Stimulated activated CD8-positive, alpha-beta memory T cell treated with anti-CD3 and anti-CD28 coated beads, Interleukin-2, amount 100 ng/mL, for 1 hour (primary cell): Measurements from ENCODE around the gene MAD1L1.

Experiments
- DNase-seq, 2 donors: peaks; one replicate each; pipeline ENCODE4 v3.0.0-alpha.2; 2020; ENCODE audit warnings: low read depth in 2 of 2

Gene MAD1L1

DNA sequence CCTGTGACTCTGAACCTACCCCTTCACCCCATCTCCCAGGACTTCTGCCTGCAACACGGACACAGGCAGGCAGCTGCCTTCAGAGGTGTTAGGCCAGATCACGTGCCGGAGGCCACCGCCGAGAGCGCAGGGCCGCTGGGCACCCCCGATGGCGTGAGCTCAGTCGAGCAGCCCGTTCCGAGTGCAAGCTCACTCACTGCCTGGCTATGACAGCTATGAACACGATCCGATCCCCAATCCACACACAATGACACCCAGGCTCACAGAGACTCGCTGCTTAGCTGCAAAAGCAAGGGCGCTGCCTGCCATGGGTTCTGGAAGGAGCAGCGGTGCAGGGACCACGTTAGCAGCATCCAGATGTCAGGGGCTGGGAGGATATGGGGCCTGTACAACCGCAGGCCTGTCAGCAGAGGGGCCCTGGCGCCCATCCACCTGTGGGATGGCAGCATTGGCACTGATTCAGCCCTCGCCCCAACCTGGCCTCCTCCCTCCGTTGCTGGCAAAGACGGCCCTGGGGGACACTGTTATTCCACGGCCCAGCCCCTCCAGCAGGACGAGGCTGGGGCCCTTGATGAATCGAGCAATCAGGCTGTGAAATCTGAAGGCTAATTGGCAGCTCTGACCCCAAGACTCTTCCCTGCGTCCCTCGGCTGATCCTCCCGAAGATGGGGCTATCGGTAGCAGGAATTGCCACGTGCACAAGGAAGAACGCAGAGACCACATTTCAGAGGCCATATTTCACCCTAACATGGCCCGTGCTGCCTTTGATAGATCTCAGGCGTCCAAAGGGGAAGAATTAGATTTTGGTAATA, 332.6 kb downstream of the MAD1L1 start:
- no peak for DNase-seq

DNA sequence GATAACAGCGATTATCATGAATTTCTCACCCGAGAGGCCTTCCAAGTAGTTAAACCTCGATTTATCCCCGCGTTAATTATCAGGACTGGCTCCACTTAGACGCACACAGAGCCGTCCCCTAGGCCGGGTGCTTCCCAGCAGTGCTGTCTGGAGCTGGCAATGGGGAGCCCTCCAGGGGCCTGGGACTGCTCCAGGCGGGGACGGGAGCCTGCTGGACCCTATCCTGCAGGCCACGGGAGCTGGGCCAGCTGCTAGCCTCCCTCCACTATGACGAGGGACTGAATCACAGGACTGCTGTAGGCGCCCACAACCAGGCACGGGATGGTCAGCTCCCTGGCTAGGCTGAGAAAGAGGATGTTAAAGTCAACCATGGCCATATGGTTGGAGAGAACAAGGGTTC, 333.5 kb downstream of the MAD1L1 start:
- DNase-seq, result no peak

DNA sequence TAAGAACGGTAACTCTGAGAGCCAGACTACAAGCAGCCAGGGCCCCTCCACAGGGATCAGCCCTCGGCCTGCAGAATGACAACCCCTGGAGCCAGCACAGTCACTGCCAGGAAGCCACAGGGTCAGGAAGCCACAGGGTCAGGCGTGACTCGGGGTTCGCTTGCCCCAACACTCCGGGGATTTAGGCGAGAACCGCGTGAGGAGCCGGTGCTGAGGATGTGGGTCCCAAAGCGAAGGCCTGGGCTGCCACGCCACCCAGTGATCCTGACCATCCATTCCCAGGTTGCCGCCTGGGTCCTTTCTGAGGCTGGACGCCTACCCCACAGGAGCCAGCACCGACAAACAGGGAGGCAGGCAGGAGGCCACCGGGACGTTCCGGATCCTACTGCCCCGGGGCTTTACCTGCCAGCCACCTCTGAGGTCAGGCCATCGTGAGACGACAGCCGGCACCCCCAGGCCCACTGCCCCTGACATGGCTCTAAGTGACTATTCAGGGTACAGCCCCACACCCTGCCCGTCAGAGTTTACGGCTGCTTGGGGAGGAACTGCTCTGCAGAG, 334.0 kb downstream of the MAD1L1 start:
- no peak for DNase-seq

DNA sequence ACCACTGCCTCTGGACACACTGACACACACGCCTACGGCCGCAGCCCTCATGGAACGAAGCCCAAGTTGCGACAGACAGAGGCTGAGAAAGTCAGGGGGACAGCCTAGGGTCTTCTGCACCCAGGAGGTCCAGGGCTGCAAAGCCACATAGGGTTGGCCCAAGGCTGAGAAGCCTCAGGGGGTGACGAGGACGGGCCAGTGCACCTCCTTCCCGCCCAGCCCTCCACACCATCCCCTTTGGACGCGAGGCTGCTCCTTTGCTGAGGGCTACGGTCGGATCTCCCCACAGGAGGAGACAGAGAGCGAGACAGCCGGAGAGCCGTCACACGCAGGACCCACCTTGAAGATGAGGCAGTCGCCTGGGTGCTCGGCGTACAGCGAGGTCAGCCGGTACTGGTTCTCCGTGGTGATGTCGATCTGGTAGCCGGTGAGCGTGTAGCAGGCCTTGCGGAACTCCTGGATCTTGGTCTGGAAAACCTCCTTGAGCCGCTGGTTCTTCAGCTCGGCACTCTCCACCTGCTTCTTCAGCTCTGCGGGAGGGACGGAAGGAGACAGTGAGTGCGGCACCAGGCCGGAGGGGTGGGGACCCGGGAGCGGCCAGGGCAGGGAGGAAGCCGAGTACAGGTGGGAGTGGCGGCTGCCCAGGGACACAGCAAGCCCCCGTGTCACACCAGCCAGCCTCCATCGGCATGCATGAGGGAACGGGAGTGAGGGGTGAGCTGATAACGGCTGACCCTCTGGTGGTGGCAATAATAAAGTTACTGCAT, 334.7 kb downstream of the MAD1L1 start:
- DNase-seq, result no peak

DNA sequence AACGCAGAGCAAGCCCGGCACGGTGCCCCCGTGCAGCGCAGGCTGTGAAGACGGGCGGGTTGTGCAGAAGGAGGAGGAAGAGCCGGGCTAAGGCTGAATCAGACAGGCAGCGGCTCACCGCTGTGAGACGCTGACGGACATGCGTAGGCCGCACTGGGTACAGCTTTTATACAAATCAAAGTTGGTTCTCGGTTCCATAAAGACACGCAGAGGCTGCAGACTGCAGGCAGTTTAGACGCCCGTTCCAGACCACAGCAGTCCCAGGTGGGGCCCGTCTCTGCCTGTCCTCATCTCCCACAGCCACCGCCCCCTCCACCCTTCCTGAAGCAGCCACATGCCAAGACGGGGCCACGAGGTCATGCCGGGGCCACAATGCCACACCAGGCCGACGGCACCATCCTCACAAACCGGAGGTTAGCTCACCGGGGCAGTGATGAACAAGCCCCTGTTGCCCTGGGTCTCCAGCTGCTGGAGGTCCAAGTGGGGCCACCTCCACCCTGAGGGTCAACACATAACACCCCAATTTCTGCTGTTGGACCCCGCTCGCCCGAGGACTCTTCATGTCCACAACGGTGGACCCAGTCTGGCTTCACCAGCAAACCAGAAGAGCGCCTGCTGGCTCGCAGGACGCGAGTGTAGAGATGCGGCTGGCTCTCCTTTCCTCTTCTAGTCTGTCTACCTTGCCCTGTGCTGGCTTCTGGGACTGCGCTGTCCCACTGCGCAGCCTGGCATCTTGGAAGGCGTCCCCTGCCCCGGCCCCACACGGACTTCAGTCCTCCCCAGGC, 335.5 kb downstream of the MAD1L1 start:
- no peak for DNase-seq

DNA sequence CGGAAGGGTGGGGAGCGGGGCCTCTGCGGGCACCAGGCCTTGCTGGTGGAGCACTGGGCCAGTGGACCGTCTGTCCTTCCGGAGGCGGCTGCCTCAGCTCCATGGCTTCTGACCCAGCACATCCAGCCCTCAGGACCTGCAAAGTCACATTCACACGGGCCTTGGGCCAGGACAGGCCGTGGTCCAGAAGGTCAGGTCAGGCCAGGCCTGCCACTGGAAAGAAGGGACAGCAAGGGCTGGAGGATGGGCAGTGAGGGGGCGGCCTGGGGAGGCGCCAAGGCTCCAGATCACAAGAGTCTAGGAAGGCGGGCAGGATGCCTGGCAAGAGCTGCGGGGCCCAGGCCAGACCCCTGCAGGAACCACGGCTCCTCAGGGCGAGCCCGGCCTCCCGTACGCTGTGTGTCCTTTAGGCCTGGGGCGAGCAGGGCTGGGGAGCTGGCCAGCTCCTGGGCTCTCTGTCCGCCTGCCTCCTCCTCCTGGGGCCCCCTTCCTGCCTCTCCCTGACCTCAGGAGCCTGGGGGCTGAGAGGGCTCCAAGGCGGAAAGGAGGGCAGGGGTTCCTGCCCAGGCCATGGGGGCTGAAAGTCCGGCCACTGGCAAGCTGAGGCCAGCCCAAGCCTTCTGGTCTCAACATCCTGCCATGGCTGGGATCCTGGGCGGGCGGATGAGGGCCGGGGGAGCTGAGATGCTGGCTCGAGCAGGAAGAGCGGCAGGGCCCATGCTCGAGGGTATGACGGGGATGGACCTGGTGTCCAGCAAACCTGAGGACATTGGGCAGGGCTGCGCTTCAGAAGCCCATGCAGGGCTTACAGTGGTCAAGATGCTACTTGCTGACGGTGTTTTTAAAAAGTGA, 336.9 kb downstream of the MAD1L1 start:
- DNase-seq, result no peak

DNA sequence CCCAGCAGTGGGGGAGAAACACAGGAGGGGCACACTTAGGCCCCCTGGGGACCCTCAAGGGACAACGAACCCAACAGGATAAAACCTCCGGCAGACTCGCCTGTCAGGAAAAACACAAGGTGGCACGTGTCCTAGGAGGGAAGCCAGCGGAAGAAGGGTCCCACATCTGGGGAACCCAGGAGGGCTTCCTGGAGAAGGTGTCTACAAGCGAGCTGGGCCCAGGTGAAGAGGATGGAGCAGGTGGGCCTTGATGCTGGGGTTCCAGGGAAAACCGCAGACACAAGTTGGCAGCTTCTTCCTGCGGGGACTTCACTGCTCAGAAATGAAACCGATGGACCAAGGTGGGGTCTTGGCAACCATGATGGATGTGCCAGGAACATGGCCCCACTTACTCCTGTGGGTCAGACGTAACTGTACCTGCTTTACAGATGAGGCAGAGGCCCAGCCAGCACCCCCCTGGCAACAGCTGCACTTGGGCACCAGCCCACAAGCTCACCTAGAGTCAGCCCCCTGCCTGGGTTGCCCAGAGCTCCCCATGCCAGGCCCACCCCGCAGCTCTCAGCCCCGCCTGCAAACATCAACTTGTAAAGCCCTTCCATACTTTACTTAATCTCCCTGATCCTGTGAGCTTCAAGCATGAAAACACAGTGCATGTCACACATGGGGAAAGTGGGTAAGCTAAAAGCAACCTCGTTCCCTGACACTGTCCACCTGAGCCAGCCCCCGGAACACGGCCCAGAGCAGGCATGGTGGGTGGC, 337.7 kb downstream of the MAD1L1 start:
- DNase-seq, result no peak

DNA sequence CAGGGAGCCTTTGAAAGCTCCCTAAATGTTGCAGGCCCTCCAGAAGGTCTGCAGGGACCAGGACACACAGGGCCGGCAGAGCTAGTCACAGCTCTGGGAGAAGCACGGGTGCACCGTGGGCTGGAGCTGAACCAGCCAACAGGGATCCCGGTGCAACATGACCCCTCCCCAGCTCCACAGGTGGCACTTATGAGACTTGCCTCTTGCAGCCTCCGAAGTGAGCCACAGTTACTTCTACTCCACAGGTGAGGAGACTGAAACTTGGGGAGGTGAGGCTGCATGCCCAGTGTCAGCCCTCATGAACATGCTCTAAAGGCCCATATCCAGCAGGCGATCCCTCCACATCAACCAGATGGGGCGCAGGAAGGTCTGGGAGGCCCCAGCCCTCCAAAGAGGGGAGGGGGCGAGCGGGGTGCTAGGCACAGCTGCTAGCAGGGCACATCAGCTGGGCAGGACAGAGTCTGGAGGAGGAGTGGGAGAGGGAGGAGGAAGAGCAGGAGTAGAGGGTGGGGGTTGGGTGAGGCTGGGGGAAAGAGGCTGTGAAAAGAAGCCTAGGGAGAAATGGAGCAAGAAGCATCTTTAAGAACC, 338.3 kb downstream of the MAD1L1 start:
- no peak for DNase-seq

DNA sequence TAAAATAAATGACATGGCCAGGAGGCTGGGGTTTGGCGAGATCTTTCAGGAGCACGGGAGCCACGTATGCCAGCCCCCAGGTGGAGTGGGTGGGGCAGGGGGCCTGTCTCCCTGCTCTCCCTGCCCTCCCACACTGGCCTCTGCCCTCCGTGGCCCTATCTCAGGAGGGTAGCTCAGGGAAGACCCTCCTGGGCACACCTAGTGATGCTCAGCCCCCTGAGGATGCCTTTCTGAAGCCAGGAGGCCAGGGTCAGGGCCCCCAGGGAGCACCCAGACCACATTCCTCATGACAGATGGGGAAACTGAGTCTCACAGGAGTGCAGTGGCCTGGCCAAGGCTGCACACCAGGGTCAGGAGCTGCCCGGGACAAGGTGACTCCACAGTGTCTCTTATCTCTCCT, 339.3 kb downstream of the MAD1L1 start:
- DNase-seq, result no peak

DNA sequence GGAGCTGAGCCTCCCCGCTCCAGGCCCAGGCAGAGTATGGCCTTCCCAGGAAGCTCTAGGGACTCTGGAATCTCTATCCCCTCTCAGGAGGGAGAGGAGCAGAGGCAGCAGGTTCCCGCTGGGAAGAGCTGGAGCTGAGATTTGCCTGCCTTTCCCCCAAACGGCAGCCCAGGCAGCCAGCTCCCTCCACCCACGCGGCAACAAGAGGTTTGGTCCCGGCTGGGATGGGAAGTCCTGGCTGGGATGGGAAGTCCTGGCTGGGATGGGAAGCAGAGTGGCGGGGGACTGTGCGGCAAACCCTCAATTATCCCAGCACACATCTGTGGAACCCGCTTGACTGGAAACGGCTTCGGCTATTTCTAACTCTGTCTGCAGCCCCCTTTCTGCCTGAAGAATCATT, 339.7 kb downstream of the MAD1L1 start:
- no peak for DNase-seq

DNA sequence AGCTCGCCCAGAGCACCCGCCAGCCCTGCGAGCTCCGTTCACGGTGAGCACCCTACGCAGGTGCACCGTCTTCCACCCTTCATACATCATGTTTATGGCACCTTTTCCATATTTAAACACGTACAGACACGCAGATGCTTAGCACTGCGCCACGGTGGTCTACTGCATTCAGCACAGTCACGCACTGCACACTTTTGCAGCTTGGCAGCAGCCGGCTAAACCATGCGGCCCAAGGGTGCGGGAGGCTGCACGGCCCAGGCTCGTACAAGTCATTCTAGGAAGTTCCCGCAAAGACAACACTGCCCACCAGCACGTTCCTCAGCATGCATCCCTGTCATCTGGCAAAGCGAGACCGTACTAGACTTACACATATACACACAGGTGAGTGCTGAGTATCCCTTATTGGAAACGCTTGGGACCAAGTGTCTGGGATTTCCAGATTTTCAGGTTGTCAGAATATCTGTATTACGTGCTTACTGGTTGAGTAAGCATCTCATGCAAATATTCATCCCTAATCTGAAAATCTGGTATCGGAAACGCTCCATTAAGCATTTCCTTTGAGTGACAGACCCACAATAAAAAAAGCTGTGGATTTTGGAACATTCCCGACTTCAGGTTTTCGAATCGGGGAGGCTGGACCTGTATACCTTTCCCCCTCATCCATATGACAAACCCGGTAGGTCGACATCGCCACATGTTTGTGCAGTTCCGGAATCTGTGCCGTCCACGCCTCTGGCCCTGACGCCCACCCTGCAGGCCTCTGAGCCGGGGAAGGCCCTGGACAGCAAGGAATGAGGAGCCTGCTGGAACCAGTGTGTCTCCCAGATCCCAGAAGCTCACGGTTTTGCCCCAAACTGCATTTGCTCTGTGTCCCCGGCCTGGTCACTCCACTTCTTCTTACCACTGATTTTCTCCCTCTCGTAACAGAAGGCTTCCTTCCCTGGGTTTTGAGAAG, 340.5 kb downstream of the MAD1L1 start:
- no peak for DNase-seq

DNA sequence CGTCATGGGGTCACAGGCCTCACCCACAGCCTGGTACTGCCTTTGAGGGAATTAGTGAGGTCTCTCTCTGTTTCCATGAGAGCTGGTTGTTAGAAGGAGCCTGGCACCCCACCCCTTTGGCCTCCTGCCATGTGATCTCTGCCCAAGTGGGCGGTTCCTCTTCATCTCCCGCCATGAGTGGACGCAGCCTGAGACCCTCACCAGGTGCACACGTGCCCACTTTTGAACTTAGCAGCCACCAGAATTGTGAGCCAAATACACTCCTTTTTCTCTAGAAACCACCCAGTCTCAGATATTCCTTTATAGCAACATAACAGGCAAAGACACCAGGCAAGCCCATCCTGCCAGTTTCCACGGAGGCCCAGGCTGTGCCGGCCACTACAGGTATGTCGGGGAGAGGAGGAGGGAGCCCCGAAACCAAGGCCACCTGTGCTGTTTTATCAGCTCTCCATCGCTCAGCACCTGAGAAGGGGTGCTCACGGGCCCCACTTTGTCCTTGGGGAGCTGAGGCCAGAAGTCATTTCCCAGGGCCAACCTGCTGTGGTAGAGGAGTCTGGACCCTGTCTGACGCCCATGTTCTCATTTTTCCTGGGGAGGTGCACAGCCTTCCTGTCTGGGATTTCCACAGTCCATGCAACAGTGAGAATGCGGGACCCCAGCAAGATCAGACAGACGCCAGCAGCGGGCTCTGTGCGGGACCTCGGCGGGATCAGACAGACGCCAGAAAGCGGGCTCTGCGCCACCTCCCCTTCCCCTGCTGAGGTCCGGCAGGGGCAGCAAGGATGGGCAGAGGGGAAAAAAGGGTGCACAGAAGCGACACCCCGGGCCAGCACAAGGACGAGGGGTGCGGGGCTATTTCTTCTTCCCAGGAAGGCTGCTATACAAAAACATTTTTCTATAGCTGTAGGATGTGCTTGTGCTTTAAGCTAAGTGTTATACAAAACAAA, 342.2 kb downstream of the MAD1L1 start:
- DNase-seq, result no peak

DNA sequence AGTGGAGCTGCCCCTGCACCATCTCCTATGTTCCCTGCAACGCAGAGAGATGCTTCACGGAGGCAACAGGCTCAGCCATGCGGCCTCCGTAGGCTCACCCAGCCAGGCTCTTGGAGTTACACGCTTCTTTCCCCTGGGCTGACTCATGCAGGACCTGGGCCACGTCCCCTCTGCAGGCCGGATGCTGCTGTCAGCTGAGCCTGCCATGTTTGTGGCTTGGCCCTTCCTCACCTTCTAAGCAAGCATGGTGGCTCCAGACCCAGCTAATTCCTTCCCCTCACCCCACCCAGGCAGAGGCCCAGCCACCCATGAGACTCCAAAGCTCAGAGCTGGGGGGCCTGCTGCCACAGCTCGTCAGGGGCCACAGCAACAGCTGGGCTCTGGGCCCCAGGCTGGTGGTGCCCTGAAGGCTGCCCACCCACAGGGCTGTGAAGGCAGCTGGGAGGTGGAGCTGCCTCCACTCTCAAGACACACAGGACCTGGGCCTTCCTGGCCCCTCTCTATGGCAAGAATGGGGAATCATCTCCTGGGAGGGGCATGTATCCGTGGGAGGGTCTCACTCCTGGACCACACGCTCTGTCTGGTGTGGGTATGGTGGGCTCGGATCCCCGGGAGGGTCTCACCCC, 343.1 kb downstream of the MAD1L1 start:
- DNase-seq, result no peak

DNA sequence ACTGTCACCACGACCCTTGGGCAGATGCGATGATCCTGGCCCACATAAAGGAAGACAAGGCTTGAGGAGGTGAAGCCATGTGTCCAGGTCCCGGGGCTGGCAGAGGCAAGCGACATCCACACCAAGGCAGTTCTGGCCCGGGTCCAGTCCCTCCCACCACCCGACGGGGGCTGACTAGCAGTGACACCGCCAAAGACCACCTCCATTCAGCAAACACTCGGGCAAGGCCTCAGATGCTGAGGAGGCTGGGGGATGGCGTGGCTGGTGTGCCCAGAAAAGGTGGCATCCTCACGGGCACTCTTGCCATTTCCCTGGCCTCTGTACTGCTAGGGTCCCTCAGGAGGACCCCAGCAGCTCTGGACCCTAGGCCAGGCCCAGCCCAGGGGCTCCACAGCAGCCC, 343.7 kb downstream of the MAD1L1 start:
- no peak for DNase-seq

DNA sequence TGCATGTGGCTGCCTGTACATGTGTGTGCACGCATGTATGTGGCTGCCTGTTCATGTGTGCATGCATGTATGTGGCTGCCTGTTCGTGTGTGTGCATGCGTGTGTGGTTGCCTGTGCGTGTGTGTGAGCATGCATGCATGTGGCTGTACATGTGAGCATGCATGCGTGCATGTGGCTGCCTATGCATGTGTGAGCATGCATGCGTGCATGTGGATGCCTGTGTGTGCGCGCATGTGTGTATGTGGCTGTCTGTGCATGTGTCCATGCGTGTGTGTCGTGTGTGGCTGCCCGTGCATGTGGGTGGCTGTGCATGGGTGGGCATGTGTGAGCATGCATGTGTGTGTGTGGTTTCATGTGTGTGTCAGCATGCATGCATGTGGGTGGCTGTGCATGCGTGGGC, 344.3 kb downstream of the MAD1L1 start:
- no peak for DNase-seq

DNA sequence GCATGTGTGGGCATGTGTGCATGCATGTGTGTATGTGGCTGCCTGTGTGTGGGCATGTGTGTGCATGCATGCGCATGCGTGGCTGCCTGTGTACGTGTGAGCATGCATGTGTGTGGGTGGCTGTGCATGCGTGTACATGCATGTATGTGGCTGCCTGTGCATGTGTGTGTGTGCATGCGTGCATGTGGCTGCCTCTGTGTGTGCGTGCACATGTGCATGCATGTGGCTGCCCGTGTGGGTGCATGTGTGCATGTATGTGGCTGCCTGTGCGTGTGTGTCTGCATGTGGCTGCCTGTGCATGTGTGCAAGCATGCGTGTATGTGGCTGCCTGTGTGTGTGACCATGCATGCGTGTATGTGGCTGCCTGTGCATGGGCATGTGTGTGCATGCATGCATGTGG, 345.5 kb downstream of the MAD1L1 start:
- DNase-seq, result no peak

DNA sequence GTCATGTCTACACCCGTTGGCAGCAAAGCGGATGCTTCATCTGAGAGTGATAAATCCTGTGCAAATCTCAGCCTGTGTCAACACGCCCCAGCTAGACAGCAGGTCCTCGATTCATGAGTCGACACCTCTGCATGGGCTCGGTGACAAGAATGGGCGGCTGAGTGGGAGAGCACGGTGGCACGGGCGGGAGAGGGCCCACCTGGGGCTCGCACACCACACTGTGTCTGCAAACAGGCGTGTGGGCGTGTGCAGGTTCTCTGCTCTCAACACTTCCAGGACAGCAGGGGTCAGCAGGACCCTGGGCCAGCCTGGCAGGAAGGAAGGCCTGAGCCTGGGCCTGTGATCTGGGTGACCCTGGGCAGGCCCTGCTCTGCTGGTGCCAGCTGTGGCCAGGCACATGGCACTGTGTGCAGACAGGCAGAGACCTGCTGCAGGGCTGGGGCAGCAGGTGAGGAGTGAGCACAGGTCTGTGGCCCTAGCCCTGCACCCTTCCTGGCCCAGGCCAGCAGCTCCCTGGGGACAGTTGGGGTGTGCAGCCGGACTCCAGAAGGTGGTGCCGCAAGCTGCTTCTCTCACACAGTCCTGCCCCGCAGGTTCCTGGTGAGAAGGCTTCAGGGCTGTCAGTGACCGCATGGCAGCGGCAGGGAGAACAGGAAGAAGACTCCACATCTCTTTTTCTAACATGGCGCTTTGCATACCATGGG, 346.2 kb downstream of the MAD1L1 start:
- DNase-seq, result no peak
